Pancreas (tissue), 10 donors: Measurements from ENCODE around the gene CHSY3. TPM values are rescaled to one million over a fixed set of nuclear protein-coding genes. Genes with fewer than 3 reads are reported as not detected.

ENCODE experiments used
- ATAC-seq, 4 donors: fragments of 200-7000 bp; cut with Tn5 transposase; one replicate each; pipeline versions ENCODE4 v1.8.0 to v1.9.1; 2020; ENCODE audit warnings: mild to moderate bottlenecking in 4 of 4, moderate library complexity in 4 of 4
- DNase-seq, 6 donors: peaks; one replicate each; pipeline ENCODE4 v3.0.0-alpha.2; 2020
- FAIRE-seq: peaks from 2 replicates; lab custom pipeline; 2012; peaks lifted over from hg19 to GRCh38; lab: Jason Lieb, UNC
- H3K27ac ChIP-seq, 4 donors: fragments of 200-600 bp; sonication (generic); 1 replicate in 3 of 4; 2 replicates in 1 of 4; pipeline versions ENCODE4 v1.5.0 to v1.8.0; 2020
- H3K27me3 ChIP-seq, 4 donors: fragments of 200-600 bp; one replicate each; pipeline ENCODE4 v1.8.0; 2021
- H3K36me3 ChIP-seq, 3 donors: fragments of 200-600 bp; sonication (generic) in 1 of 3; one replicate each; pipeline versions ENCODE4 v1.5.0 to v1.8.0; 2020 to 2021
- H3K4me1 ChIP-seq, 3 donors: fragments of 200-600 bp; one replicate each; pipeline ENCODE4 v1.8.0; 2021
- H3K4me3 ChIP-seq, 4 donors: fragments of 200-600 bp; sonication (generic) in 2 of 4; one replicate each; pipeline versions ENCODE4 v1.5.0 to v1.8.0; 2020 to 2021
- H3K9me3 ChIP-seq, 4 donors: fragments of 200-600 bp; one replicate each; pipeline ENCODE4 v1.8.0; 2021
- WGBS, 2 donors: extraction: QIAGEN DNeasy Blood & Tissue Kit; methylation state at CpG; one replicate each; pipeline ENCODE4 v1.1.7; 2013; 5-methylcytosine and 5-hydroxymethylcytosine counted together
- intact Hi-C, 3 donors: fragments of 100-400 bp; cut with DNase I; formaldehyde crosslinking; loops; one replicate each; pipeline versions ENCODE4 v1.11.1 to v1.14.2; 2022
- polyA plus RNA-seq, 2 donors: library from polyadenylated mRNA; stranded (reverse); fragments of 200-250 nt; gene quantifications; one replicate each; pipeline ENCODE4 v1.2.3, GENCODE V29; 2013
- total RNA-seq, 6 donors: library from RNA; stranded (reverse); fragmentation: NEBNext Ultra II Directional in 4 of 6; extraction: Animal tissue kit (Norgen Biotek cat#: 25700) in 4 of 6; gene quantifications; one replicate each; pipeline versions ENCODE4 v1.2.1 to v1.2.4, GENCODE V29; 2021 to 2023
- TF ChIP-seq, protein P1 (sequence below), 4 donors: fragments of 200-600 bp; sonication (generic) in 3 of 4; IDR thresholded peaks; one replicate each; pipeline versions ENCODE4 v1.5.0 to v1.8.0; 2021; ENCODE audit warnings: antibody characterized with exemption in 4 of 4
- donor health status: healthy with polysubstance abuse.
- donor health status: DM: no; HTN: no; CAD: no; lungs with moderate emphysema.
- donor health status: DM: no; HTN: no; CAD: no.
- donor health status: control.
- donor health status: control.
- donor health status: Bipolar disorder and iron deficiency.
- donor health status: DM: yes; HTN: yes; CAD: no.
- donor health status: DM: no; HTN: no; CAD: no.
- donor health status: DM: no; HTN: no; CAD: no.
- donor health status: DM: yes; HTN: yes; CAD: no.

The CHSY3 gene
- total and polyA plus RNA-seq, 8 donors = 0.07 to 1.2 (median 0.16) TPM

- ATAC-seq (no peak), DNase-seq (peak in 3 of 6 donors; percentile 9 to 63 (median 19)), FAIRE-seq (no peak)
- H3K27me3 ChIP-seq = peaks cover 0 to 8% (median 3%) of the 10 kb centered on the region in 4 donors
- peaks cover 0 to 10% (median 0%) of the 10 kb centered on the region in 3 donors for H3K4me1 ChIP-seq
- H3K9me3 ChIP-seq = no peaks in the 10 kb centered on the region
- intact Hi-C loops = no loop called here
- WGBS, 2 donors = 2% methylated on average over 37 of the region's 37 CpGs
- TF ChIP-seq, protein P1, sequence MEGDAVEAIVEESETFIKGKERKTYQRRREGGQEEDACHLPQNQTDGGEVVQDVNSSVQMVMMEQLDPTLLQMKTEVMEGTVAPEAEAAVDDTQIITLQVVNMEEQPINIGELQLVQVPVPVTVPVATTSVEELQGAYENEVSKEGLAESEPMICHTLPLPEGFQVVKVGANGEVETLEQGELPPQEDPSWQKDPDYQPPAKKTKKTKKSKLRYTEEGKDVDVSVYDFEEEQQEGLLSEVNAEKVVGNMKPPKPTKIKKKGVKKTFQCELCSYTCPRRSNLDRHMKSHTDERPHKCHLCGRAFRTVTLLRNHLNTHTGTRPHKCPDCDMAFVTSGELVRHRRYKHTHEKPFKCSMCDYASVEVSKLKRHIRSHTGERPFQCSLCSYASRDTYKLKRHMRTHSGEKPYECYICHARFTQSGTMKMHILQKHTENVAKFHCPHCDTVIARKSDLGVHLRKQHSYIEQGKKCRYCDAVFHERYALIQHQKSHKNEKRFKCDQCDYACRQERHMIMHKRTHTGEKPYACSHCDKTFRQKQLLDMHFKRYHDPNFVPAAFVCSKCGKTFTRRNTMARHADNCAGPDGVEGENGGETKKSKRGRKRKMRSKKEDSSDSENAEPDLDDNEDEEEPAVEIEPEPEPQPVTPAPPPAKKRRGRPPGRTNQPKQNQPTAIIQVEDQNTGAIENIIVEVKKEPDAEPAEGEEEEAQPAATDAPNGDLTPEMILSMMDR (IDR thresholded peaks at IDR 0.05) = no peak
- H3K4me3 ChIP-seq = peak overlapping the region; percentile 60 to 75 (median 64)
- no peak overlapping the region for H3K27ac ChIP-seq
- no peaks in the 10 kb centered on the region for H3K36me3 ChIP-seq
Measured at GRCh38 chr5:129905473-129906176, 1.4 kb downstream of the CHSY3 start.

- TF ChIP-seq, protein P1 (IDR thresholded peaks at IDR 0.05) = no peak
- Histone ChIP-seq H3K4me1 (peaks cover 0 to 10% (median 0%) of the 10 kb centered on the region in 3 donors), H3K4me3 (peak overlapping the region in 1 of 4 donors; percentile 75), H3K27me3 (peaks cover 0 to 8% (median 3%) of the 10 kb centered on the region in 4 donors), H3K9me3 (no peaks in the 10 kb centered on the region), H3K36me3 (no peaks in the 10 kb centered on the region), H3K27ac (no peak overlapping the region)
- intact Hi-C loops = no loop called here
- peak in 2 of 6 donors; percentile 20 to 54 for DNase-seq
- no peak for ATAC-seq
- FAIRE-seq = no peak
- 5% methylated on average over 20 of the region's 20 CpGs for WGBS, 2 donors
Measured at GRCh38 chr5:129906177-129906887, 2.1 kb downstream of the CHSY3 start.

GRCh38 chr5:129909225-129909624, 5.0 kb downstream of the CHSY3 start:
- FAIRE-seq (peak; percentile 81), DNase-seq (no peak), ATAC-seq (no peak)
- intact Hi-C loops = no loop called here
- H3K36me3 ChIP-seq = no peaks in the 10 kb centered on the region
- H3K4me3 ChIP-seq = no peak overlapping the region
- no peak overlapping the region for H3K27ac ChIP-seq
- peaks cover 0 to 10% (median 0%) of the 10 kb centered on the region in 3 donors for H3K4me1 ChIP-seq
- TF ChIP-seq, protein P1 (IDR thresholded peaks at IDR 0.05) = no peak
- H3K27me3 ChIP-seq = peaks cover 0 to 8% (median 3%) of the 10 kb centered on the region in 4 donors
- WGBS, 2 donors = 91 to 96% methylated on average over 1 of the region's 1 CpG
- H3K9me3 ChIP-seq = no peaks in the 10 kb centered on the region

DNA sequence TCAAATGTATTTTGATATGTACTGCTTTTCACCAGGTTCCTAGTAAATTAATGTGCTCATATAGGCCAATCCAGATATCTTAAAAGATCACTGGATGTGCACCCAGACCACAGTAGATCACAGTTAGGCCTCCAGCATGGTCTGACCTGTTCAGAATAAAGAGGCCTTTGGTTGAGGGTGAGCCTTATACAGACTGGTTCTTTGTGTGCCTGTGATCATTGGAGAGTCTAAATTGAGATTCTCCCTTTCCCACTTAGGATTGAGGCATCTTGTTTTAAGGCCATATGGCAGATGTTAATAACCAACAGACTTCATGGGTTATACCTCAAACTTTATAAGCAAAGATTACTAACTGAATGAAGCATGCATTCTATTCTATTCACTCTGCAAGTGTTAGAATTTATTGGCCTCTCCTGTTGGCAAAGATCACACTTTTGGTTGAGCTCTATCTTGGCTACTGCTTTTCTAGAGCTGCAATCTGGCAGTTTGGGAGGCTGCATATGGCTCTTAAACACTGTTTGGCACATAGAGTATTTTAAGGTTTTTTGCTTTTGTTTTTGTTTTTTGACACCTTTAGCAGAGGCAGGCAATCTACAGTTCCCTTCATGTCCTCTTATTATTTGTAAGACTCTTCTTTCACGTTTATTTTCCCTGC, 8.5 kb downstream of the CHSY3 start:
- H3K36me3 ChIP-seq = no peaks in the 10 kb centered on the region
- intact Hi-C loops = no loop called here
- H3K9me3 ChIP-seq = no peaks in the 10 kb centered on the region
- ATAC-seq (no peak), FAIRE-seq (no peak), DNase-seq (no peak)
- H3K27me3 ChIP-seq = peaks cover 0 to 8% (median under 1%) of the 10 kb centered on the region in 4 donors
- no peaks in the 10 kb centered on the region for H3K4me1 ChIP-seq
- no peak overlapping the region for H3K27ac ChIP-seq
- no peak overlapping the region for H3K4me3 ChIP-seq
- WGBS, 2 donors = 73 to 74% methylated on average over 1 of the region's 1 CpG
- TF ChIP-seq, protein P1 (IDR thresholded peaks at IDR 0.05) = no peak
